GM23338 (cell line): ENCODE data around the gene HES4.

ENCODE experiments used
- CREB1 ChIP-seq: fragments of 250-450 bp; sonication (Bioruptor Pico); IDR thresholded peaks from 2 replicates; pipeline ENCODE4 v1.5.0; 2020; ENCODE audit warnings: low read depth, mild to moderate bottlenecking, moderate library complexity
- CTCF ChIP-seq, 2 experiments: fragments of 200-600 bp in 1 of 2; sonication (generic) in 1 of 2; conservative IDR thresholded peaks; 2 replicates each; pipeline versions ENCODE4 v1.5.1 to v1.6.1; 2016 to 2017; ENCODE audit warnings: antibody characterized with exemption in 2 of 2, low read depth in 2 of 2, mild to moderate bottlenecking in 2 of 2, moderate library complexity in 1 of 2
- ETS1 ChIP-seq: IDR thresholded peaks from 2 replicates; pipeline ENCODE4 v1.6.1; 2016; ENCODE audit warnings: antibody characterized with exemption
- EZH2 ChIP-seq: fragments of 200-600 bp; sonication (generic); IDR thresholded peaks from one replicate; pipeline ENCODE4 v1.8.0; 2017; ENCODE audit warnings: antibody characterized with exemption, mild to moderate bottlenecking, low read depth; ENCODE audit not compliant: unreplicated experiment
- EZH2phosphoT487 ChIP-seq: fragments of 200-600 bp; sonication (generic); IDR thresholded peaks from one replicate; pipeline ENCODE4 v1.8.1; 2018; ENCODE audit warnings: antibody characterized with exemption; ENCODE audit not compliant: unreplicated experiment
- JUNB ChIP-seq: IDR thresholded peaks from one replicate; pipeline ENCODE4 v1.6.1; 2016; ENCODE audit warnings: antibody characterized with exemption; ENCODE audit not compliant: unreplicated experiment
- POLR2AphosphoS5 ChIP-seq: IDR thresholded peaks from 2 replicates; pipeline ENCODE4 v1.6.1; 2016; ENCODE audit warnings: antibody characterized with exemption, low read depth
- REST ChIP-seq: IDR thresholded peaks from one replicate; pipeline ENCODE4 v1.6.1; 2018; ENCODE audit warnings: antibody characterized with exemption; ENCODE audit not compliant: unreplicated experiment
- STAT1 ChIP-seq: IDR thresholded peaks from one replicate; pipeline ENCODE4 v1.6.1; 2016; ENCODE audit warnings: antibody characterized with exemption; ENCODE audit not compliant: unreplicated experiment
- ZNF114 ChIP-seq: fragments of 250-450 bp; sonication (Bioruptor Pico); IDR thresholded peaks from 2 replicates; pipeline ENCODE4 v1.5.0; 2020; ENCODE audit warnings: mild to moderate bottlenecking, moderate library complexity
- ZNF331 ChIP-seq: fragments of 250-450 bp; sonication (Bioruptor Pico); IDR thresholded peaks from 2 replicates; pipeline ENCODE4 v1.5.0; 2020; ENCODE audit warnings: low read depth, mild to moderate bottlenecking, moderate library complexity
- ZNF462 ChIP-seq: fragments of 250-450 bp; sonication (Bioruptor Pico); IDR thresholded peaks from 2 replicates; pipeline ENCODE4 v1.5.0; 2020; ENCODE audit warnings: mild to moderate bottlenecking, moderate library complexity

GRCh38 chr1:1026599-1027413 is 26.9 kb upstream of the HES4 start:
- TF ChIP-seq CTCF (conservative IDR thresholded peaks at IDR 0.05; ENCODE audit: low read depth in 2 of 2), result no peak
- TF ChIP-seq EZH2, result no peak
- TF ChIP-seq REST, result no peak
- TF ChIP-seq POLR2AphosphoS5, result no peak
- TF ChIP-seq ZNF331, result no peak
- TF ChIP-seq EZH2phosphoT487, result no peak
- no peak for TF ChIP-seq STAT1
- no peak for TF ChIP-seq CREB1 (CRISPR knock-in tag)
- TF ChIP-seq ETS1, result no peak
- TF ChIP-seq ZNF114 (CRISPR knock-in tag), result no peak
- no peak for TF ChIP-seq JUNB
- TF ChIP-seq ZNF462 (CRISPR knock-in tag), result no peak
